ENCODE measurements around the gene PGGHG. TPM values are rescaled to one million over a fixed set of nuclear protein-coding genes. Genes with fewer than 3 reads are reported as not detected.

PGGHG gene
- total and polyA plus RNA-seq, 7 donors = 2.7 to 8.6 (median 4.0) TPM

GRCh38 chr11:291281-292210 is 2.6 kb downstream of the PGGHG start:
- no peak for TF ChIP-seq CTCF (IDR thresholded peaks at IDR 0.05)
- H3K36me3 ChIP-seq (ENCODE audit: insufficient read depth in 1 of 2, low read depth in 1 of 2) = no peaks in the 10 kb centered on the region
- 80 to 88% (median 85%) methylated on average over 44 of the region's 44 CpGs for WGBS, 3 donors
- ATAC-seq (no peak), DNase-seq (peak; percentile 8 to 49)
- H3K4me1 ChIP-seq = no peaks in the 10 kb centered on the region
- intact Hi-C loops (cut with DNase I) = no loop called here
- H3K27ac ChIP-seq = no peak overlapping the region
- no peaks in the 10 kb centered on the region for H3K9me3 ChIP-seq
- peaks cover 0 to 39% (median 10%) of the 10 kb centered on the region in 3 donors for H3K27me3 ChIP-seq (ENCODE audit: insufficient read depth in 3 of 3, low read length in 2 of 3)
- no peak overlapping the region for H3K4me3 ChIP-seq

- Histone ChIP-seq H3K27ac (no peak overlapping the region), H3K4me3 (no peak overlapping the region), H3K27me3 (ENCODE audit: insufficient read depth in 3 of 3, low read length in 2 of 3) (peaks cover 0 to 39% (median 10%) of the 10 kb centered on the region in 3 donors), H3K4me1 (no peaks in the 10 kb centered on the region), H3K9me3 (no peaks in the 10 kb centered on the region), H3K36me3 (ENCODE audit: insufficient read depth in 1 of 2, low read depth in 1 of 2) (no peaks in the 10 kb centered on the region)
- peak; percentile 11 to 46 for DNase-seq
- ATAC-seq = no peak
- intact Hi-C loops (cut with DNase I) = no loop called here
- no peak for TF ChIP-seq CTCF (IDR thresholded peaks at IDR 0.05)
- WGBS, 3 donors = 87 to 91% (median 88%) methylated on average over 27 to 29 of the region's 29 CpGs
These were observed 3.5 kb downstream of the PGGHG start for GRCh38 chr11:292211-293121.

GRCh38 chr11:293271-293851 is 4.4 kb downstream of the PGGHG start:
- Histone ChIP-seq H3K4me3 (no peak overlapping the region), H3K27ac (no peak overlapping the region), H3K27me3 (ENCODE audit: insufficient read depth in 3 of 3, low read length in 2 of 3) (peaks cover 0 to 35% (median 6%) of the 10 kb centered on the region in 3 donors), H3K9me3 (no peaks in the 10 kb centered on the region), H3K4me1 (no peaks in the 10 kb centered on the region), H3K36me3 (ENCODE audit: insufficient read depth in 1 of 2, low read depth in 1 of 2) (no peaks in the 10 kb centered on the region)
- WGBS, 3 donors = 85 to 87% (median 85%) methylated on average over 18 of the region's 18 CpGs
- TF ChIP-seq CTCF (IDR thresholded peaks at IDR 0.05) = no peak
- no peak for ATAC-seq
- peak; percentile 7 to 30 for DNase-seq
- intact Hi-C loops (cut with DNase I) = no loop called here

- peaks cover 0 to 36% (median 6%) of the 10 kb centered on the region in 3 donors for H3K27me3 ChIP-seq (ENCODE audit: insufficient read depth in 3 of 3, low read length in 2 of 3)
- H3K36me3 ChIP-seq (ENCODE audit: insufficient read depth in 1 of 2, low read depth in 1 of 2) = no peaks in the 10 kb centered on the region
- peak; percentile 10 to 45 for DNase-seq
- no peak for ATAC-seq
- H3K27ac ChIP-seq = no peak overlapping the region
- H3K4me3 ChIP-seq = no peak overlapping the region
- intact Hi-C loops (cut with DNase I) = no loop called here
- no peak for TF ChIP-seq CTCF (IDR thresholded peaks at IDR 0.05)
- H3K9me3 ChIP-seq = no peaks in the 10 kb centered on the region
- 85 to 88% (median 87%) methylated on average over 25 to 27 of the region's 27 CpGs for WGBS, 3 donors
- H3K4me1 ChIP-seq = no peaks in the 10 kb centered on the region
These were observed 5.1 kb downstream of the PGGHG start for GRCh38 chr11:293852-294661.

Data from psoas muscle (tissue), 8 donors.